HepG2 (cell line): ENCODE measurements around the gene KSR1. TPM values are rescaled to one million over a fixed set of nuclear protein-coding genes. Genes with fewer than 3 reads are reported as not detected.
A peak's percentile ranks its signal among the peaks of the same experiment; 100 is the strongest.

Experiments used
- CBX2 ChIP-seq, 2 experiments: fragments of 200-600 bp in 1 of 2; sonication (generic); formaldehyde crosslinking in 1 of 2; IDR thresholded peaks; 2 replicates each; pipeline versions ENCODE4 v1.7.0 to v1.8.1; 2018 to 2022; ENCODE audit warnings: low read depth in 2 of 2, low read length in 1 of 2, mild to moderate bottlenecking in 1 of 2, missing genetic modification reagents in 1 of 2
- ETV6 ChIP-seq: sonication (generic); formaldehyde crosslinking; conservative IDR thresholded peaks from 2 replicates; pipeline ENCODE4 v1.4.0; 2020; ENCODE audit warnings: missing genetic modification reagents
- FOXA1 ChIP-seq, 2 experiments: fragments of 450-650 bp in 1 of 2; sonication (generic) in 1 of 2; formaldehyde crosslinking in 1 of 2; IDR thresholded peaks; 2 replicates each; pipeline versions ENCODE4 v1.4.0 to v1.6.1; 2016 to 2020; ENCODE audit warnings: missing genetic modification reagents in 1 of 2
- FOXK2 ChIP-seq: fragments of 450-650 bp; IDR thresholded peaks from 2 replicates; pipeline ENCODE4 v1.6.1; 2016
- GTF2F1 ChIP-seq: fragments of 150-350 bp; IDR thresholded peaks from 2 replicates; pipeline ENCODE4 v1.6.1; 2014; ENCODE audit warnings: low read length
- MEIS1 ChIP-seq: sonication (generic); formaldehyde crosslinking; IDR thresholded peaks from 2 replicates; pipeline ENCODE4 v1.9.0; 2021; ENCODE audit warnings: mild to moderate bottlenecking, missing genetic modification reagents, moderate library complexity, borderline replicate concordance
- PHF21A ChIP-seq: sonication (generic); formaldehyde crosslinking; IDR thresholded peaks from 2 replicates; pipeline ENCODE4 v1.5.0; 2020; ENCODE audit warnings: mild to moderate bottlenecking, missing genetic modification reagents
- SATB2 ChIP-seq: sonication (generic); formaldehyde crosslinking; IDR thresholded peaks from 2 replicates; pipeline ENCODE4 v1.5.0; 2020; ENCODE audit warnings: missing genetic modification reagents
- SMAD1 ChIP-seq: sonication (generic); formaldehyde crosslinking; IDR thresholded peaks from 2 replicates; pipeline ENCODE4 v1.4.0; 2020; ENCODE audit warnings: missing genetic modification reagents, low read depth, mild to moderate bottlenecking, borderline replicate concordance
- ZBTB20 ChIP-seq: sonication (generic); formaldehyde crosslinking; IDR thresholded peaks from 2 replicates; pipeline ENCODE4 v1.8.1; 2023; ENCODE audit warnings: missing genetic modification reagents, low read depth, mild to moderate bottlenecking, borderline replicate concordance
- ZNF34 ChIP-seq: sonication (generic); formaldehyde crosslinking; IDR thresholded peaks from 2 replicates; pipeline ENCODE4 v1.4.0; 2020; ENCODE audit warnings: mild to moderate bottlenecking, missing genetic modification reagents, borderline replicate concordance
- ZNF550 ChIP-seq: sonication (generic); formaldehyde crosslinking; IDR thresholded peaks from 2 replicates; pipeline ENCODE4 v1.4.0; 2020; ENCODE audit warnings: mild to moderate bottlenecking, missing genetic modification reagents, borderline replicate concordance
- ZNF709 ChIP-seq: sonication (generic); formaldehyde crosslinking; IDR thresholded peaks from 2 replicates; pipeline ENCODE4 v1.5.0; 2020; ENCODE audit warnings: mild to moderate bottlenecking, missing genetic modification reagents
- ZNF792 ChIP-seq: IDR thresholded peaks from 2 replicates; pipeline ENCODE4 v1.6.1; 2016
- ZNF816 ChIP-seq: sonication (generic); formaldehyde crosslinking; IDR thresholded peaks from 2 replicates; pipeline ENCODE4 v1.8.0; 2022; ENCODE audit warnings: missing genetic modification reagents, mild to moderate bottlenecking, borderline replicate concordance
- ZNF83 ChIP-seq: sonication (generic); formaldehyde crosslinking; IDR thresholded peaks from 2 replicates; pipeline ENCODE4 v1.4.0; 2020; ENCODE audit warnings: missing genetic modification reagents, mild to moderate bottlenecking, borderline replicate concordance
- polyA plus RNA-seq, 8 experiments: library from polyadenylated mRNA; depleted of rRNA in 3 of 8; stranded (reverse) in 7 of 8; unstranded in 1 of 8; fragments of >200 nt; fragmentation: Illumina TruSeq in 4 of 8; extraction: Trizol in 4 of 8; gene quantifications; 2 replicates each; pipeline versions ENCODE4 v1.2.1 to v1.2.3, GENCODE V29; 2011 to 2016; ENCODE audit warnings: low read depth in 4 of 8, missing spikeins in 1 of 8, mixed read lengths in 1 of 8; ENCODE audit not compliant: insufficient read depth in 1 of 8
- total RNA-seq, 5 experiments: library from RNA; depleted of rRNA; stranded (reverse); fragments of >200 nt; fragmentation: Illumina TruSeq; extraction: Trizol; gene quantifications; 2 replicates each; pipeline ENCODE4 v1.2.3, GENCODE V29; 2016; ENCODE audit warnings: low read depth in 1 of 5
- TF ChIP-seq, protein P1 (sequence below): sonication (generic); formaldehyde crosslinking; IDR thresholded peaks from 2 replicates; pipeline ENCODE4 v1.8.1; 2022; ENCODE audit warnings: low read depth, mild to moderate bottlenecking, missing genetic modification reagents
- TF ChIP-seq, protein P2 (sequence below): sonication (generic); formaldehyde crosslinking; IDR thresholded peaks from 2 replicates; pipeline ENCODE4; 2020; ENCODE audit warnings: missing genetic modification reagents, mild to moderate bottlenecking, borderline replicate concordance
- TF ChIP-seq, protein P3 (sequence below): sonication (generic); formaldehyde crosslinking; IDR thresholded peaks from 2 replicates; pipeline ENCODE4 v1.9.0; 2022; ENCODE audit warnings: low read depth, missing genetic modification reagents
- TF ChIP-seq, protein P4 (sequence below): sonication (generic); formaldehyde crosslinking; IDR thresholded peaks from 2 replicates; pipeline ENCODE4 v1.8.1; 2022; ENCODE audit warnings: mild to moderate bottlenecking, missing genetic modification reagents

Gene KSR1
- total and polyA plus RNA-seq, 2 of the 13 experiments (the other 11 are each of a cell fraction or from before 2014, with no cell fraction given) = 10.1 to 16.6 TPM

DNA sequence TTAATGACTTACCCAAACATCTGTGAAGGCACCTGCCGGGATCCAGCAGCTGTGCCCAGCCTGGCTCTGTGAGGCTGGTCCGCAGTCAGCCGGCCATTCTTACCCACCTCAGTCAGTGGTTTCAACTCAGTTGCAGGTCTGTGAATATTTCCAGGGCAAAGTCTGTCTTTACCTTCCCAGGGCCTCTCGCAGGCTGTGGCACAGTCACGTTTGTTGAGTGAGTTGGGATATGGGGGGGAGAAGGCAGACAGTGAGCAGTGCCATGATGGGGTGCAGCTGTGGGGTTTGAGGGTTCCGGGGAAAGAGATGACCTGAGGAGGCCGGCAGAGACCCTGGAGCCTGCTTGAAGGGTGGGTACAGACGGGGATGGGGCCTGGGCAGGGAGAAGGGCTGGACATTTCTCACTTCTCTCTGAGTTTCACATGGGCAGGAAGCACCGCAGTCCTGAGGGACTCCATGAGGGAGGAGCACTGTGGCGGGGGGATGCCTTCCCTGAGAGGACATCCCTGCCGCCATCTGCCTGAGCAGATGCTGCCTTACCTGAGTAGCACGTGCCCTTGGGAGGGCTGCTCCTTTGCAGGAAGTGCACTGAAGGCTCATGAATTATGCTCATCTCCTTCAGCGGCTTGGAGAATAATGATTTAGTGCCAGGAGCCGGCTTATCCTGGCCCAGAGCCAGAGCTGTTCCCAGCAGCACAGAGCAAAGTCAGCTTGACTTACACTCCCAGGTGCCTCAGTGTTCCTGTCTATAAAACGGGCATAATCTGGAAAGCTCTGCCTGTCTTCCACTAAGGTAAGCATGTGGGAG, 48.1 kb downstream of the KSR1 start (continued):
- TF ChIP-seq, protein P1, sequence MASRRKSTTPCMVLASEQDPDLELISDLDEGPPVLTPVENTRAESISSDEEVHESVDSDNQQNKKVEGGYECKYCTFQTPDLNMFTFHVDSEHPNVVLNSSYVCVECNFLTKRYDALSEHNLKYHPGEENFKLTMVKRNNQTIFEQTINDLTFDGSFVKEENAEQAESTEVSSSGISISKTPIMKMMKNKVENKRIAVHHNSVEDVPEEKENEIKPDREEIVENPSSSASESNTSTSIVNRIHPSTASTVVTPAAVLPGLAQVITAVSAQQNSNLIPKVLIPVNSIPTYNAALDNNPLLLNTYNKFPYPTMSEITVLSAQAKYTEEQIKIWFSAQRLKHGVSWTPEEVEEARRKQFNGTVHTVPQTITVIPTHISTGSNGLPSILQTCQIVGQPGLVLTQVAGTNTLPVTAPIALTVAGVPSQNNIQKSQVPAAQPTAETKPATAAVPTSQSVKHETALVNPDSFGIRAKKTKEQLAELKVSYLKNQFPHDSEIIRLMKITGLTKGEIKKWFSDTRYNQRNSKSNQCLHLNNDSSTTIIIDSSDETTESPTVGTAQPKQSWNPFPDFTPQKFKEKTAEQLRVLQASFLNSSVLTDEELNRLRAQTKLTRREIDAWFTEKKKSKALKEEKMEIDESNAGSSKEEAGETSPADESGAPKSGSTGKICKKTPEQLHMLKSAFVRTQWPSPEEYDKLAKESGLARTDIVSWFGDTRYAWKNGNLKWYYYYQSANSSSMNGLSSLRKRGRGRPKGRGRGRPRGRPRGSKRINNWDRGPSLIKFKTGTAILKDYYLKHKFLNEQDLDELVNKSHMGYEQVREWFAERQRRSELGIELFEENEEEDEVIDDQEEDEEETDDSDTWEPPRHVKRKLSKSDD (CRISPR knock-in tag) = no peak
- TF ChIP-seq SMAD1 (CRISPR knock-in tag) (no peak), ZBTB20 (0 out of 2 replicates have a peak, but pooled peaks have one; percentile 52), FOXA1 (IDR thresholded peaks at IDR 0.05) (no peak), FOXA1 (CRISPR knock-in tag; IDR thresholded peaks at IDR 0.05) (no peak), ZNF550 (CRISPR knock-in tag) (no peak), PHF21A (CRISPR knock-in tag) (no peak), ETV6 (CRISPR knock-in tag) (no peak), GTF2F1 (no peak), CBX2 (IDR thresholded peaks at IDR 0.05; ENCODE audit: low read depth, low read length) (no peak), CBX2 (CRISPR knock-in tag; IDR thresholded peaks at IDR 0.05; ENCODE audit: low read depth) (no peak), ZNF34 (CRISPR knock-in tag) (no peak), ZNF83 (CRISPR knock-in tag) (no peak), MEIS1 (CRISPR knock-in tag) (no peak), FOXK2 (no peak), ZNF816 (CRISPR knock-in tag) (no peak), SATB2 (CRISPR knock-in tag) (no peak), ZNF792 (no peak), ZNF709 (CRISPR knock-in tag) (no peak)
- TF ChIP-seq, protein P2, sequence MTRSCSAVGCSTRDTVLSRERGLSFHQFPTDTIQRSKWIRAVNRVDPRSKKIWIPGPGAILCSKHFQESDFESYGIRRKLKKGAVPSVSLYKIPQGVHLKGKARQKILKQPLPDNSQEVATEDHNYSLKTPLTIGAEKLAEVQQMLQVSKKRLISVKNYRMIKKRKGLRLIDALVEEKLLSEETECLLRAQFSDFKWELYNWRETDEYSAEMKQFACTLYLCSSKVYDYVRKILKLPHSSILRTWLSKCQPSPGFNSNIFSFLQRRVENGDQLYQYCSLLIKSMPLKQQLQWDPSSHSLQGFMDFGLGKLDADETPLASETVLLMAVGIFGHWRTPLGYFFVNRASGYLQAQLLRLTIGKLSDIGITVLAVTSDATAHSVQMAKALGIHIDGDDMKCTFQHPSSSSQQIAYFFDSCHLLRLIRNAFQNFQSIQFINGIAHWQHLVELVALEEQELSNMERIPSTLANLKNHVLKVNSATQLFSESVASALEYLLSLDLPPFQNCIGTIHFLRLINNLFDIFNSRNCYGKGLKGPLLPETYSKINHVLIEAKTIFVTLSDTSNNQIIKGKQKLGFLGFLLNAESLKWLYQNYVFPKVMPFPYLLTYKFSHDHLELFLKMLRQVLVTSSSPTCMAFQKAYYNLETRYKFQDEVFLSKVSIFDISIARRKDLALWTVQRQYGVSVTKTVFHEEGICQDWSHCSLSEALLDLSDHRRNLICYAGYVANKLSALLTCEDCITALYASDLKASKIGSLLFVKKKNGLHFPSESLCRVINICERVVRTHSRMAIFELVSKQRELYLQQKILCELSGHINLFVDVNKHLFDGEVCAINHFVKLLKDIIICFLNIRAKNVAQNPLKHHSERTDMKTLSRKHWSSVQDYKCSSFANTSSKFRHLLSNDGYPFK (CRISPR knock-in tag) = no peak
- TF ChIP-seq, protein P3, sequence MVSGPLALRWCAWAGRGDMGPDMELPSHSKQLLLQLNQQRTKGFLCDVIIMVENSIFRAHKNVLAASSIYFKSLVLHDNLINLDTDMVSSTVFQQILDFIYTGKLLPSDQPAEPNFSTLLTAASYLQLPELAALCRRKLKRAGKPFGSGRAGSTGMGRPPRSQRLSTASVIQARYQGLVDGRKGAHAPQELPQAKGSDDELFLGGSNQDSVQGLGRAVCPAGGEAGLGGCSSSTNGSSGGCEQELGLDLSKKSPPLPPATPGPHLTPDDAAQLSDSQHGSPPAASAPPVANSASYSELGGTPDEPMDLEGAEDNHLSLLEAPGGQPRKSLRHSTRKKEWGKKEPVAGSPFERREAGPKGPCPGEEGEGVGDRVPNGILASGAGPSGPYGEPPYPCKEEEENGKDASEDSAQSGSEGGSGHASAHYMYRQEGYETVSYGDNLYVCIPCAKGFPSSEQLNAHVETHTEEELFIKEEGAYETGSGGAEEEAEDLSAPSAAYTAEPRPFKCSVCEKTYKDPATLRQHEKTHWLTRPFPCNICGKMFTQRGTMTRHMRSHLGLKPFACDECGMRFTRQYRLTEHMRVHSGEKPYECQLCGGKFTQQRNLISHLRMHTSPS = 0 out of 2 replicates have a peak, but pooled peaks have one; percentile 35
- TF ChIP-seq, protein P4, sequence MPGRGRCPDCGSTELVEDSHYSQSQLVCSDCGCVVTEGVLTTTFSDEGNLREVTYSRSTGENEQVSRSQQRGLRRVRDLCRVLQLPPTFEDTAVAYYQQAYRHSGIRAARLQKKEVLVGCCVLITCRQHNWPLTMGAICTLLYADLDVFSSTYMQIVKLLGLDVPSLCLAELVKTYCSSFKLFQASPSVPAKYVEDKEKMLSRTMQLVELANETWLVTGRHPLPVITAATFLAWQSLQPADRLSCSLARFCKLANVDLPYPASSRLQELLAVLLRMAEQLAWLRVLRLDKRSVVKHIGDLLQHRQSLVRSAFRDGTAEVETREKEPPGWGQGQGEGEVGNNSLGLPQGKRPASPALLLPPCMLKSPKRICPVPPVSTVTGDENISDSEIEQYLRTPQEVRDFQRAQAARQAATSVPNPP (CRISPR knock-in tag) = no peak
